HEK293T (cell line): Measurements from ENCODE around the gene MLLT3.

Source experiments
- ARNT ChIP-seq: fragments of 450-650 bp; IDR thresholded peaks from 2 replicates; pipeline ENCODE4 v1.6.1; 2017; ENCODE audit warnings: mild to moderate bottlenecking
- ELF4 ChIP-seq: fragments of 450-650 bp; IDR thresholded peaks from 2 replicates; pipeline ENCODE4 v1.6.1; 2017; ENCODE audit warnings: antibody characterized with exemption
- FOXA1 ChIP-seq: fragments of 450-650 bp; IDR thresholded peaks from 2 replicates; pipeline ENCODE4 v1.6.1; 2016; ENCODE audit warnings: mild to moderate bottlenecking
- FOXK2 ChIP-seq: fragments of 450-650 bp; IDR thresholded peaks from 2 replicates; pipeline ENCODE4 v1.6.1; 2016; ENCODE audit warnings: mild to moderate bottlenecking
- FOXM1 ChIP-seq: fragments of 450-650 bp; IDR thresholded peaks from 2 replicates; pipeline ENCODE4 v1.6.1; 2017; ENCODE audit warnings: mild to moderate bottlenecking, borderline replicate concordance
- NFRKB ChIP-seq: fragments of 450-650 bp; IDR thresholded peaks from 2 replicates; pipeline ENCODE4 v1.6.1; 2016; ENCODE audit warnings: mild to moderate bottlenecking, moderate library complexity
- SP1 ChIP-seq: fragments of 450-650 bp; IDR thresholded peaks from 2 replicates; pipeline ENCODE4 v1.6.1; 2017
- SUZ12 ChIP-seq: fragments of 450-650 bp; IDR thresholded peaks from 2 replicates; pipeline ENCODE4 v1.6.1; 2016; ENCODE audit warnings: mild to moderate bottlenecking
- TARDBP ChIP-seq: fragments of 450-650 bp; IDR thresholded peaks from 2 replicates; pipeline ENCODE4 v1.6.1; 2016
- ZNF384 ChIP-seq: fragments of 450-650 bp; IDR thresholded peaks from 2 replicates; pipeline ENCODE4 v1.6.1; 2016
- TF ChIP-seq, protein P1 (sequence below): fragments of 450-650 bp; IDR thresholded peaks from 2 replicates; pipeline ENCODE4 v1.6.1; 2016

DNA sequence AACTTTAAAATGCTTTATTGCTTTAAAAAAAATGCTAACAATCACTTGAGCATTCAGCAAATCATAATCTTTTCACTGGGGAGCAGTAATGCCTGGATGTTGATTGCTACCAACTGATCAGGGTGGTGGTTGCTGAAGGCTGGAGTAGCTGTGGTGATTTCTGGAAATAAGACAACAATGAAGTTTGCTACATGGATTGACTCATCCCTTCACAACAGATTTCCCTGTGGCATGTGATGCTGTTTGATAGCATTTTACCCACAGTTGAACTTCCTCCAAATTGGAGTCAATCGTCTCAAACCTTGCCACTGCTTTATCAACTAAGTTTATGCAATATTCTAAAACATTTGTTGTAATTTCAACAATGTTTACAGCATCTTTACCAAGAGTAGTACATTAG lies 83.3 kb downstream of the MLLT3 start:
- no peak for TF ChIP-seq ZNF384
- no peak for TF ChIP-seq NFRKB
- TF ChIP-seq SUZ12, result no peak
- TF ChIP-seq FOXM1, result no peak
- no peak for TF ChIP-seq SP1
- no peak for TF ChIP-seq TARDBP
- no peak for TF ChIP-seq ELF4
- TF ChIP-seq, protein P1, sequence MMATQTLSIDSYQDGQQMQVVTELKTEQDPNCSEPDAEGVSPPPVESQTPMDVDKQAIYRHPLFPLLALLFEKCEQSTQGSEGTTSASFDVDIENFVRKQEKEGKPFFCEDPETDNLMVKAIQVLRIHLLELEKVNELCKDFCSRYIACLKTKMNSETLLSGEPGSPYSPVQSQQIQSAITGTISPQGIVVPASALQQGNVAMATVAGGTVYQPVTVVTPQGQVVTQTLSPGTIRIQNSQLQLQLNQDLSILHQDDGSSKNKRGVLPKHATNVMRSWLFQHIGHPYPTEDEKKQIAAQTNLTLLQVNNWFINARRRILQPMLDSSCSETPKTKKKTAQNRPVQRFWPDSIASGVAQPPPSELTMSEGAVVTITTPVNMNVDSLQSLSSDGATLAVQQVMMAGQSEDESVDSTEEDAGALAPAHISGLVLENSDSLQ, result no peak
- TF ChIP-seq FOXA1, result no peak
- TF ChIP-seq FOXK2, result no peak
- no peak for TF ChIP-seq ARNT
